Body of pancreas (tissue), 4 donors: ENCODE data around the gene ITPR2. TPM values are rescaled to one million over a fixed set of nuclear protein-coding genes. Genes with fewer than 3 reads are reported as not detected.
A peak's percentile ranks its signal among the peaks of the same experiment; 100 is the strongest.

Source experiments
- ATAC-seq: fragments of 150-250 bp; one replicate; pipeline ENCODE4 v1.9.1; 2016
- DNase-seq, 4 donors: peaks; one replicate each; pipeline ENCODE4 v3.0.0-alpha.2; 2019
- H3K27ac ChIP-seq, 4 donors: fragments of 200-600 bp; sonication (generic); 1 replicate in 3 of 4; 2 replicates in 1 of 4; pipeline versions ENCODE4 v1.5.1 to v1.6.1; 2016 to 2019; ENCODE audit warnings: mild to moderate bottlenecking in 1 of 4, mixed read lengths in 1 of 4, moderate library complexity in 1 of 4
- H3K27me3 ChIP-seq, 2 donors: fragments of 200-600 bp; sonication (generic); one replicate each; pipeline ENCODE4 v1.6.0; 2016; ENCODE audit warnings: mild to moderate bottlenecking in 1 of 2
- H3K36me3 ChIP-seq, 2 donors: fragments of 200-600 bp; sonication (generic); replicated peaks in 1 of 2; 2 replicates each; pipeline ENCODE4 v1.5.1; 2016; ENCODE audit warnings: low read depth in 2 of 2; ENCODE audit not compliant: insufficient read depth in 1 of 2
- H3K4me1 ChIP-seq: fragments of 200-600 bp; sonication (generic); one replicate; pipeline ENCODE4 v1.6.0; 2016
- H3K4me3 ChIP-seq, 2 donors: fragments of 200-600 bp; sonication (generic); 1 replicate in 1 of 2; 2 replicates in 1 of 2; pipeline ENCODE4 v1.5.1; 2016 to 2019
- H3K9me3 ChIP-seq, 3 donors: fragments of 200-600 bp; sonication (generic); 1 replicate in 2 of 3; 2 replicates in 1 of 3; pipeline ENCODE4 v1.5.1; 2016
- POLR2A ChIP-seq, 3 donors: fragments of 450-650 bp; IDR thresholded peaks; one replicate each; pipeline ENCODE4 v1.6.1; 2016; ENCODE audit warnings: antibody characterized with exemption in 3 of 3, mild to moderate bottlenecking in 2 of 3
- WGBS, 2 donors: methylation state at CpG; one replicate each; pipeline ENCODE4 v1.1.5; 2017; 5-methylcytosine and 5-hydroxymethylcytosine counted together
- intact Hi-C: fragments of 100-400 bp; cut with DNase I; formaldehyde crosslinking; loops from one replicate; pipeline ENCODE4 v1.15.1; 2023
- total RNA-seq, 2 donors: library from RNA; depleted of rRNA; stranded (reverse); fragments of >200 nt; gene quantifications; one replicate each; pipeline ENCODE4 v1.1.0, GENCODE V29; 2016
- TF ChIP-seq, protein P1 (sequence below), 7 experiments: fragments of 450-650 bp in 4 of 7; fragments of 200-600 bp in 3 of 7; sonication (generic) in 3 of 7; IDR thresholded peaks; one replicate each; pipeline ENCODE4 v1.5.1; 2016 to 2019; ENCODE audit warnings: antibody characterized with exemption in 7 of 7

The ITPR2 gene
- total RNA-seq, 2 donors from 2014 or later = 37.4 to 92.9 TPM

DNA sequence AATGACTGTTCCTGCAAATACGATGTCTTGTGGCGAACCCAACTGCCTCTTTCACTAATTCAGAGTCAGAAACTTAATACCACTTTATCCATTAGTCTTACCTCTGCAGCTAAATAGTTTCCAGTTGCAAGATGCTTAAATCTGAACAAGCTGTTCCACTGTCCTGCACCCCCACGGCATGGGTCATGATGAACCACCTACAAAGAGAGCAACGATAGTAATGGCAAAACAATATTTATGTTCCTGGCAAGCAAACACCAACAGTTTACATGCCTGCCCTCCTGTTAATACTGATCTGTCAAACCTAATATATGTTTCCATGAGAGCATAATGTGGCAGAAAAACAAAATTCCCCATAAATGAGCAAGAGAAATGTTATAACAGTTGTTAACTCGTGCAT lies 121.9 kb downstream of the ITPR2 start:
- no peak for ATAC-seq
- H3K27ac ChIP-seq = no peak overlapping the region
- peaks cover 0 to 9% of the 10 kb centered on the region in 2 donors for H3K36me3 ChIP-seq
- H3K9me3 ChIP-seq = no peaks in the 10 kb centered on the region
- intact Hi-C loops = no loop called here
- H3K27me3 ChIP-seq = no peaks in the 10 kb centered on the region
- no peak for DNase-seq
- no peaks in the 10 kb centered on the region for H3K4me1 ChIP-seq
- no peak for TF ChIP-seq POLR2A (IDR thresholded peaks at IDR 0.05)
- TF ChIP-seq, protein P1, sequence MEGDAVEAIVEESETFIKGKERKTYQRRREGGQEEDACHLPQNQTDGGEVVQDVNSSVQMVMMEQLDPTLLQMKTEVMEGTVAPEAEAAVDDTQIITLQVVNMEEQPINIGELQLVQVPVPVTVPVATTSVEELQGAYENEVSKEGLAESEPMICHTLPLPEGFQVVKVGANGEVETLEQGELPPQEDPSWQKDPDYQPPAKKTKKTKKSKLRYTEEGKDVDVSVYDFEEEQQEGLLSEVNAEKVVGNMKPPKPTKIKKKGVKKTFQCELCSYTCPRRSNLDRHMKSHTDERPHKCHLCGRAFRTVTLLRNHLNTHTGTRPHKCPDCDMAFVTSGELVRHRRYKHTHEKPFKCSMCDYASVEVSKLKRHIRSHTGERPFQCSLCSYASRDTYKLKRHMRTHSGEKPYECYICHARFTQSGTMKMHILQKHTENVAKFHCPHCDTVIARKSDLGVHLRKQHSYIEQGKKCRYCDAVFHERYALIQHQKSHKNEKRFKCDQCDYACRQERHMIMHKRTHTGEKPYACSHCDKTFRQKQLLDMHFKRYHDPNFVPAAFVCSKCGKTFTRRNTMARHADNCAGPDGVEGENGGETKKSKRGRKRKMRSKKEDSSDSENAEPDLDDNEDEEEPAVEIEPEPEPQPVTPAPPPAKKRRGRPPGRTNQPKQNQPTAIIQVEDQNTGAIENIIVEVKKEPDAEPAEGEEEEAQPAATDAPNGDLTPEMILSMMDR (IDR thresholded peaks at IDR 0.05) = no peak
- no peak overlapping the region for H3K4me3 ChIP-seq
- 84 to 88% methylated on average over 5 of the region's 5 CpGs for WGBS, 2 donors

DNA sequence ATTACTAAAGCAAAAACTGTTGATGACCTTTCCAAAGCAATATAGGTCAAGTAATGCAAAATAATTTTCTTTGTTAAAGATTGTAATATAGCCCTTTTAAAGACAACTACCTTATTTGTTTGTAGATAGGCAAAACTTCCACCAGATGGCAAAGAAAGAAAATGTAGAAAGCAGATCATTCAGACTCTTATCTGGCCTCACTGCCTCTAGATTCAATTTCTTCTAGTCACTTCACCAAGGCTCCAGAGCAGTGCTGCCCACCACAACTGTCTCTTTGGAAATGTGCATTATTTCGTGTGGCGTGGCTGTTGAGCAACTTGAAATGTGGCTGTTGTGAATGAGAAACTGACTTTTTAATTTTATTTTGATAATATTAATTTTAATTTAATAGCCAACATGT lies 127.1 kb downstream of the ITPR2 start:
- TF ChIP-seq, protein P1 (IDR thresholded peaks at IDR 0.05) = no peak
- TF ChIP-seq POLR2A (IDR thresholded peaks at IDR 0.05) = no peak
- H3K4me1 ChIP-seq = peaks cover 22% of the 10 kb centered on the region
- 93% methylated on average over 2 of the region's 2 CpGs for WGBS, 2 donors
- DNase-seq (no peak), ATAC-seq (no peak)
- no peaks in the 10 kb centered on the region for H3K9me3 ChIP-seq
- no peaks in the 10 kb centered on the region for H3K27me3 ChIP-seq
- H3K4me3 ChIP-seq = no peak overlapping the region
- no peaks in the 10 kb centered on the region for H3K36me3 ChIP-seq
- peak overlapping the region in 3 of 4 donors; percentile 60 to 73 (median 72) for H3K27ac ChIP-seq
- intact Hi-C loops = no loop called here

DNA sequence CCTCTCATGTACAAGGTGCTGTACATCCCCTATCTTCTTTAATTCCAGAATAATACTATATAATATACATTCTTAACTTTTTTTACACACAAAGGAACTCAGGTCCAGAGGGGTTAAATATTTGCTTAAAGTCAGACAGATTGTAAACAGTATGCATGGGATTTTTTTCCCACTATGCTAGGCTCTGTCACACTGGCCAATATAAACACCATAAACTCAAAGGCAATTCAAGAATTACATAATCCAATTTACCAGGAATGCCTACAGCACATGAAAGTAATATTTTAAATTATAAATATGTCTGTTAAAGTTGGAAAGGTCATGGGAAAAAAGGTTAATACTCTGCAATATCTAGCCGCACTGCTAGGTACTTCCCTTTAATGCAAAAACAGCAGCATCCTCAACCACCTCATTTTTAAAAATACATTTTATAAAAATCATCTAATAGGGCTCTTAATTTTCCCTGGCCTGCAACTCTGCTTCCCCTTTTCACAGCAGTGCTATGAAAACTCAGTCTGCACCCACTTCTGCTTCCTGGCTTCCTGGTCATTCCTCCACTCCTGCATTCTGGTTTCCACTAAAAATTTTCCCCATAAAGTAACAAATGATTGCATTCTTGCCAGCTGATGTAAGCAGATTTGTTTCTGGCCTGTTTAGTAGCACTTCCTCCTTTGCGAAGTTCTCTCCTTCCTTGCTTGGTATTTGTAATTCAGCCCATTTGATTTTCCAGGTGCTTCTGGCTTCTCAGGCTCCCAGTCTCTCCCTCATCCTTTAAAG lies 128.1 kb downstream of the ITPR2 start:
- TF ChIP-seq, protein P1 (IDR thresholded peaks at IDR 0.05) = no peak
- no peak for TF ChIP-seq POLR2A (IDR thresholded peaks at IDR 0.05)
- Histone ChIP-seq H3K27me3 (no peaks in the 10 kb centered on the region), H3K9me3 (no peaks in the 10 kb centered on the region), H3K4me3 (no peak overlapping the region), H3K27ac (peak overlapping the region in 3 of 4 donors; percentile 60 to 73 (median 72)), H3K4me1 (peaks cover 22% of the 10 kb centered on the region), H3K36me3 (no peaks in the 10 kb centered on the region)
- WGBS, 2 donors = 0 to 4% methylated on average over 2 of the region's 2 CpGs
- ATAC-seq (peak; percentile 76), DNase-seq (peak in 1 of 4 donors; percentile 40)
- intact Hi-C loops = no loop called here

DNA sequence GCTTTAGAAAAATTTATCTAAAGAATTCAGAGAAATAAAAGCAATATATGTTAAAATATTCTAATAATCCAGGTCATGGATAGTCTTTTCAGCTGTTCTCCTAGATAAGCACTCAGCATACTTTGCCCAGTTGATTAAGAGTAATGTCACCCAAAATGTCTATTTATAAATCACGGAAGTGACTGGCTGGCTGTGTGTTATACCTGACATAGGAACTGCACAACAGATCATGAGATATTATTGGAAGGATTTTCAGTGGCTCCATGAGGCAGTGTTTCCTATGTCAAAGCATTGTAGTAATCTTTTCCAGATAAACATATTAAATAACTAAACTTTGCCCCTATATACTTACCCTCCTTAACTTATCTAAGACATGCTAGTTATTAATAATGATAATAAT lies 128.8 kb downstream of the ITPR2 start:
- TF ChIP-seq, protein P1 (IDR thresholded peaks at IDR 0.05) = no peak
- TF ChIP-seq POLR2A (IDR thresholded peaks at IDR 0.05) = no peak
- ATAC-seq = no peak
- WGBS, 2 donors = 11 to 12% methylated on average over 1 of the region's 1 CpG
- H3K36me3 ChIP-seq = no peaks in the 10 kb centered on the region
- H3K4me3 ChIP-seq = no peak overlapping the region
- H3K9me3 ChIP-seq = no peaks in the 10 kb centered on the region
- intact Hi-C loops = no loop called here
- H3K27me3 ChIP-seq = no peaks in the 10 kb centered on the region
- H3K4me1 ChIP-seq = peaks cover 22% of the 10 kb centered on the region
- peak in 1 of 4 donors; percentile 20 for DNase-seq
- H3K27ac ChIP-seq = peak overlapping the region; percentile 4 to 73 (median 66)

- H3K36me3 ChIP-seq = no peaks in the 10 kb centered on the region
- ATAC-seq = no peak
- intact Hi-C loops = no loop called here
- no peak overlapping the region for H3K27ac ChIP-seq
- H3K4me1 ChIP-seq = peaks cover 22% of the 10 kb centered on the region
- H3K27me3 ChIP-seq = no peaks in the 10 kb centered on the region
- TF ChIP-seq POLR2A (IDR thresholded peaks at IDR 0.05) = no peak
- TF ChIP-seq, protein P1 (IDR thresholded peaks at IDR 0.05) = no peak
- H3K4me3 ChIP-seq = no peak overlapping the region
- DNase-seq = no peak
- 82 to 87% methylated on average over 4 of the region's 4 CpGs for WGBS, 2 donors
- H3K9me3 ChIP-seq = no peaks in the 10 kb centered on the region
Measured at GRCh38 chr12:26702741-26703140, 130.3 kb downstream of the ITPR2 start.
